Loucy (cell line): ENCODE results near the gene CZIB.

Source experiments
- H2AFZ ChIP-seq: fragments of 200-600 bp; sonication (generic); 2 replicates; pipeline ENCODE4 v1.6.0; 2016; ENCODE audit warnings: antibody characterized with exemption, mild to moderate bottlenecking, low read length, moderate library complexity
- H3F3A ChIP-seq: fragments of 200-600 bp; 2 replicates; pipeline ENCODE4 v1.6.0; 2016; ENCODE audit warnings: antibody characterized with exemption, low read depth, mild to moderate bottlenecking
- H3K27me3 ChIP-seq: fragments of 200-600 bp; sonication (generic); 2 replicates; pipeline ENCODE4 v1.6.1; 2014; ENCODE audit warnings: low read length, mild to moderate bottlenecking; ENCODE audit not compliant: insufficient read depth, poor library complexity, severe bottlenecking
- H3K36me3 ChIP-seq: fragments of 200-600 bp; sonication (generic); 2 replicates; pipeline ENCODE4 v1.6.1; 2016; ENCODE audit warnings: low read length; ENCODE audit not compliant: insufficient read depth
- H3K4me1 ChIP-seq: fragments of 200-600 bp; sonication (generic); 2 replicates; pipeline ENCODE4 v1.5.1; 2014; ENCODE audit warnings: low read length, mild to moderate bottlenecking; ENCODE audit not compliant: insufficient read depth, poor library complexity, severe bottlenecking
- H3K4me2 ChIP-seq: fragments of 200-600 bp; sonication (generic); 2 replicates; pipeline ENCODE4 v1.6.0; 2014; ENCODE audit warnings: antibody characterized with exemption, low read length, low read depth, mild to moderate bottlenecking; ENCODE audit not compliant: poor library complexity, severe bottlenecking
- H3K4me3 ChIP-seq: fragments of 200-600 bp; sonication (generic); 2 replicates; pipeline ENCODE4 v1.5.1; 2014; ENCODE audit warnings: low read length, mild to moderate bottlenecking, mixed read lengths; ENCODE audit not compliant: poor library complexity, severe bottlenecking
- H3K79me2 ChIP-seq: fragments of 200-600 bp; sonication (generic); 2 replicates; pipeline ENCODE4 v1.6.1; 2014; ENCODE audit warnings: low read length; ENCODE audit not compliant: insufficient read depth
- H3K9ac ChIP-seq: fragments of 200-600 bp; sonication (generic); 2 replicates; pipeline ENCODE4 v1.6.0; 2014; ENCODE audit warnings: mild to moderate bottlenecking, low read depth, low read length, moderate library complexity; ENCODE audit not compliant: poor library complexity, severe bottlenecking
- H3K9me2 ChIP-seq: fragments of 200-600 bp; sonication (generic); replicated peaks from 2 replicates; pipeline ENCODE4 v1.6.1; 2016; ENCODE audit warnings: low read depth, low read length, mixed read lengths
- H3K9me3 ChIP-seq: fragments of 200-600 bp; sonication (generic); 2 replicates; pipeline ENCODE4 v1.6.1; 2014; ENCODE audit warnings: mild to moderate bottlenecking, antibody characterized with exemption, low read length, low read depth; ENCODE audit not compliant: insufficient read depth
- H4K20me1 ChIP-seq: fragments of 200-600 bp; sonication (generic); 2 replicates; pipeline ENCODE4 v1.6.0; 2014; ENCODE audit warnings: antibody characterized with exemption, low read length, mild to moderate bottlenecking; ENCODE audit not compliant: insufficient read depth, poor library complexity, severe bottlenecking
- EZH2phosphoT487 ChIP-seq: fragments of 200-600 bp; IDR thresholded peaks from 2 replicates; pipeline ENCODE4 v1.6.1; 2018; ENCODE audit warnings: antibody characterized with exemption, mild to moderate bottlenecking, moderate library complexity, borderline replicate concordance
- TF ChIP-seq, protein P1 (sequence below): fragments of 200-600 bp; sonication (generic); conservative IDR thresholded peaks from 2 replicates; pipeline ENCODE4 v1.5.1; 2014; ENCODE audit warnings: mild to moderate bottlenecking, antibody characterized with exemption, low read length

Gene CZIB

DNA sequence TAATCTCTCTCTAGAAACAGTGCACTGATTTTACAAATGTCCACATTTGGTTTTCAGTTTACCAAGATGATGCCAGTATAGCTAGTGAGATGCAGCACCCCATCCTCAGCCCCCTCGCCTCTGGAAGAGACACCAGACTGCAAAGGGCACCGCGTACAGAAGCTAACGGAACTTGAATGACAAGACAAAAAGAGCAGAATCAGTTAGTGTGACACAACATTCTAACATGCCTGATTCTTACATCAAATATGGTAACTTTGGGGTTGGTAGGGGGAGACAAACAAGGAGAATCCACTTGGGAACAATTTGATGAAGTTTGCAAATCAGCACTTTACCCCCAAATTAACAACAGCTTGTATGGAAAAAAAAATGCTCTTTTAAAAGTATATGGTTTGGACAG lies 21.9 kb upstream of the CZIB start:
- Histone ChIP-seq H3K79me2 (peaks cover 9% of the 10 kb centered on the region), H3K9ac (no peak overlapping the region), H3K9me3 (no peaks in the 10 kb centered on the region), H2AFZ (no peak overlapping the region), H3K4me2 (no peak overlapping the region), H3K36me3 (peaks cover 25% of the 10 kb centered on the region; the same call in 1 of the 2 replicates), H3F3A (no peaks in the 10 kb centered on the region), H4K20me1 (peaks cover 5% of the 10 kb centered on the region), H3K9me2 (no peaks in the 10 kb centered on the region), H3K4me3 (no peak overlapping the region), H3K4me1 (no peaks in the 10 kb centered on the region), H3K27me3 (no peaks in the 10 kb centered on the region)
- no peak for TF ChIP-seq EZH2phosphoT487
- TF ChIP-seq, protein P1, sequence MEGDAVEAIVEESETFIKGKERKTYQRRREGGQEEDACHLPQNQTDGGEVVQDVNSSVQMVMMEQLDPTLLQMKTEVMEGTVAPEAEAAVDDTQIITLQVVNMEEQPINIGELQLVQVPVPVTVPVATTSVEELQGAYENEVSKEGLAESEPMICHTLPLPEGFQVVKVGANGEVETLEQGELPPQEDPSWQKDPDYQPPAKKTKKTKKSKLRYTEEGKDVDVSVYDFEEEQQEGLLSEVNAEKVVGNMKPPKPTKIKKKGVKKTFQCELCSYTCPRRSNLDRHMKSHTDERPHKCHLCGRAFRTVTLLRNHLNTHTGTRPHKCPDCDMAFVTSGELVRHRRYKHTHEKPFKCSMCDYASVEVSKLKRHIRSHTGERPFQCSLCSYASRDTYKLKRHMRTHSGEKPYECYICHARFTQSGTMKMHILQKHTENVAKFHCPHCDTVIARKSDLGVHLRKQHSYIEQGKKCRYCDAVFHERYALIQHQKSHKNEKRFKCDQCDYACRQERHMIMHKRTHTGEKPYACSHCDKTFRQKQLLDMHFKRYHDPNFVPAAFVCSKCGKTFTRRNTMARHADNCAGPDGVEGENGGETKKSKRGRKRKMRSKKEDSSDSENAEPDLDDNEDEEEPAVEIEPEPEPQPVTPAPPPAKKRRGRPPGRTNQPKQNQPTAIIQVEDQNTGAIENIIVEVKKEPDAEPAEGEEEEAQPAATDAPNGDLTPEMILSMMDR: no peak

DNA sequence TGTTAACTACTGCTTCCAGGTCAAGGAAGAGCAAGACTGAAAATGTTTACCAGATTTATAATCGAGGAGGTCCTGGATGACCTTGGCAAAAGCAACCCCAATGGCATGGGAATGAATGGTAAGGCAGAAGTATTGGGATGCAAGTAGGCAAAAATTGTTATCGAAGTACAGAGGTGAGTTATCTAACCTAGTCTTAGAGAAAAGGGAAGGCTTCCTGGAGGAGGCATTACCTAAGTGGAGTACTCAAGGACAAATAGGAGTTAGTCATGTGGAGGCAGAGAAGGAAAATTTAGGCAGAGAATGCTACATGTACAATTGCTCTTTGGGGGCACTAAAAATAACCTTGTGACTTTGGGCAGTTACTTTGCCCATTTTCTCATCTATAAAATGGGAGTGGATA lies 21.4 kb upstream of the CZIB start:
- Histone ChIP-seq H2AFZ (no peak overlapping the region), H3K36me3 (peaks cover 20% of the 10 kb centered on the region; the same call in 1 of the 2 replicates), H4K20me1 (peaks cover 5% of the 10 kb centered on the region), H3K79me2 (peaks cover 15% of the 10 kb centered on the region), H3K4me2 (no peak overlapping the region), H3K27me3 (no peaks in the 10 kb centered on the region), H3K9me2 (no peaks in the 10 kb centered on the region), H3F3A (no peaks in the 10 kb centered on the region), H3K9me3 (no peaks in the 10 kb centered on the region), H3K4me3 (no peak overlapping the region), H3K9ac (no peak overlapping the region), H3K4me1 (no peaks in the 10 kb centered on the region)
- TF ChIP-seq, protein P1: no peak
- TF ChIP-seq EZH2phosphoT487: no peak

DNA sequence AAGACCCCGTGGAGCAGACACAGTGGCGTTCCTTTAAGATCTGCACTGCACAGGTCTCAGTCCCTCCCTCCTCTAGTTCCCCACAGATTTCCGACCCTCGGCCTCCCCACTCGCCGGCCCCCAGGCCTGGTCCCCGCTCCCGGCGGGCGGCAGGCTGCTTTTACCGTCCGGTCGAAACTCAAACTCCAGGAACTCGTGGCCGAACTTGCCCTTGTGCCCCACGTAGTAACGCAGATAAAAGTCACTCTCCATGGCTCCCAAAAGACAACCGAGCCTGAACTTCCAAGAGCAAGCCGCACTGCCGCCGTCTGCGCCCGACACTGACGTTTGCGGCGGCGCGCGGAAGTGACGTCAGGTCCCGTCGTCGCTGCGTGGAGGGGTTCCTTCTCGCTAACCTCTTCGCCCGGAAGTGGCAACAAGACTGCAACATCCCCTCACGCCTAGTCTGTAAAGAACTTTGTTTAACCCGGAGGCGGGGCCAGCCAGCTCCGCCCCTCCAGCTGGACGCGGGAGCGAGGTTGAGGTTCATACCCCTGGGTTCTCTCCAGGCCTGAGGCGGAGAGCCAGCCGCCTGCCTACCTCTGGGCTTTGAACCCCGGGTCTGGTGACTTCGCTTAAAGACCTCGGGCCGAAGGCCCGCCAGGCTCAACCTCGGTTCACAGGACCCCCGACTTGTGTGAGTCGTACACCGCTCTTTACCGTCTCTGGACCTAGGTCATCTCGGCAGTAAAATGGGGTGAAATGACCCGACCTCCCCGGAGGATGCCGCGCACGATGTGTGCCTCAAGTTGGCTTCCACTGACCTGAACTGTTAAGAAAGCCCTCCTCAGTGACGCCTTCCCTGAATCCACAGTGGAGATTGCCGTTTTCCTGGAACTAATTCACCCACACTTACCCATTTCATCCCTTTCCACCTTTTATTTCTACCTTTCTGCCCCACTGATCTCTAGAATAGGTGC lies 18.0 kb upstream of the CZIB start, which contains the start of gene MAGOH:
TSS of gene MAGOH (minus strand) at position 322 of the 959 bp plus-strand sequence. CDS start at position 252, 70 bp downstream.
- TF ChIP-seq EZH2phosphoT487: no peak
- TF ChIP-seq, protein P1: no peak
- Histone ChIP-seq H4K20me1 (peaks cover 5% of the 10 kb centered on the region), H3K36me3 (peaks cover 14% of the 10 kb centered on the region; the same call in 1 of the 2 replicates), H2AFZ (peak within 1 kb of the TSS; percentile 91), H3K9me2 (no peaks in the 10 kb centered on the region), H3K4me3 (peak within 1 kb of the TSS; percentile 96), H3F3A (no peaks in the 10 kb centered on the region), H3K27me3 (no peaks in the 10 kb centered on the region), H3K4me2 (peak within 1 kb of the TSS; percentile 90), H3K9me3 (no peaks in the 10 kb centered on the region), H3K79me2 (peaks cover 36% of the 10 kb centered on the region), H3K4me1 (peaks cover 7% of the 10 kb centered on the region), H3K9ac (peak within 1 kb of the TSS; percentile 91)
